T-helper 1 cell treated with Interleukin-12 subunit alpha and Interleukin-12 subunit beta and Interleukin-4 antibody, amounts not matched to agents 30 μg/mL and 1 μg/mL, for 36 hours (primary cell): ENCODE results near the gene TMUB2.

Experiments
- H3K27ac Mint-ChIP-seq: one replicate; pipeline ENCODE4 v1.8.0; 2021; ENCODE audit warnings: mild to moderate bottlenecking, mixed read lengths
- H3K27me3 Mint-ChIP-seq: one replicate; pipeline ENCODE4 v1.8.0; 2021; ENCODE audit warnings: low read depth, mixed read lengths
- H3K36me3 Mint-ChIP-seq: one replicate; pipeline ENCODE4 v1.8.0; 2021; ENCODE audit warnings: low read depth, mixed read lengths
- H3K4me1 Mint-ChIP-seq: one replicate; pipeline ENCODE4 v1.8.0; 2021; ENCODE audit warnings: low read depth, mixed read lengths
- H3K4me3 Mint-ChIP-seq: one replicate; pipeline ENCODE4 v1.8.0; 2021; ENCODE audit warnings: mild to moderate bottlenecking, moderate library complexity, mixed read lengths
- H3K9me3 Mint-ChIP-seq: one replicate; pipeline ENCODE4 v1.8.0; 2021; ENCODE audit warnings: mixed read lengths

TMUB2 gene

DNA sequence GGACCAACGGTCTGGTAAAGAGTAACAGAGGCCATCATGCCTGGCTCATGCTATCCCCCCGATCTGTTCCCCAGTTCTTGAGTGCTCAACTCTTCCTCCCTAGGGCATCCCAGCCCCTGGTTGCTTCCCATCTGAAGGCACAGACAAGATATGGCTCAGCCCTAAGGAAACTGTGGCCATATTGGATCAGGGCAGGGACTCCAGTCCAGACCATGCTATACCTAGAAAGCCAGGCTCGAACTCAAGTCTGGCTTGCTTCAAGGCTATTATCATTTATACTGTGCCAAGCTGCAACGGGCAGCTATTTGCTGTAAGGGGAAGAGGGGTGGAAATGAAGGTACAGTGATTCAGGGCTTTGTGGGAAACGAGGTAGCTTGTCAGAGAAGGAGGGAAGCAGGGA lies 29.9 kb downstream of the TMUB2 start:
- peaks cover 39% of the 10 kb centered on the region for H3K4me1 Mint-ChIP-seq

DNA sequence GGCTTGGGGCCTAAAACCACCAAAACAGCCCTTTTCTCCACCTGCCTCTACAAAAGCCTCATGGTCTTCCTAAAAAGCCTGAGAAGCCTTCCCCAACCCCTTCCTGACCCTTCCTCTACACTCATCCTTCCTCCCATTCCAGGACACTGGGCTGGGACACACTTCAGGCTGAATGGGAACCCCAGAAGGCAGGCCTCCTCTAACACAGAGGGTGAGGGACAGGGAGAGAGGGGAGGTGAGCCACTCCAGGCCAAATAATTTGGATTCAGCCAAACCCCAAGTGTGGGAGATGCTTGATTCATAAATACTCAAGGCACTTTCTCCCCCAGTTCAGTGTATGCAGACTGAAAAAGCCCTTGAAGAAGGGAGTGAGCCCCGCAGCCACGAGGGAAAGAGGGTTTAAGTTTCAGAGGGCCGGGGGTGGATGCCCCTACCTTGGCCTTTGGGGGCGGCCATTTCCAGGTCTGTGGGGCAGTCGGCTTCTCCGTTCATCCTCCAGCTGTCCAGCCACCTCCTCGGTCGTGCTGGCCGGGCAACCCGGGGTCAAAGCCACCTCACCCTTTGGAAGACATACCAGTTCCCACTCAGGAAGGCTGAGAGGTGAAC lies 31.1 kb downstream of the TMUB2 start:
- H3K27me3 Mint-ChIP-seq: no peaks in the 10 kb centered on the region
- peak overlapping the region; percentile 90 for H3K4me3 Mint-ChIP-seq
- H3K9me3 Mint-ChIP-seq: no peaks in the 10 kb centered on the region
- H3K4me1 Mint-ChIP-seq: peaks cover 45% of the 10 kb centered on the region
- H3K36me3 Mint-ChIP-seq: peaks cover 50% of the 10 kb centered on the region
- H3K27ac Mint-ChIP-seq: peak overlapping the region; percentile 83

More for the DNA sequence above, 29.9 kb downstream of the TMUB2 start:
- Mint-ChIP-seq H3K9me3 (no peaks in the 10 kb centered on the region), H3K4me3 (peak overlapping the region; percentile 90), H3K27ac (peak overlapping the region; percentile 85), H3K36me3 (peaks cover 53% of the 10 kb centered on the region), H3K27me3 (no peaks in the 10 kb centered on the region)

DNA sequence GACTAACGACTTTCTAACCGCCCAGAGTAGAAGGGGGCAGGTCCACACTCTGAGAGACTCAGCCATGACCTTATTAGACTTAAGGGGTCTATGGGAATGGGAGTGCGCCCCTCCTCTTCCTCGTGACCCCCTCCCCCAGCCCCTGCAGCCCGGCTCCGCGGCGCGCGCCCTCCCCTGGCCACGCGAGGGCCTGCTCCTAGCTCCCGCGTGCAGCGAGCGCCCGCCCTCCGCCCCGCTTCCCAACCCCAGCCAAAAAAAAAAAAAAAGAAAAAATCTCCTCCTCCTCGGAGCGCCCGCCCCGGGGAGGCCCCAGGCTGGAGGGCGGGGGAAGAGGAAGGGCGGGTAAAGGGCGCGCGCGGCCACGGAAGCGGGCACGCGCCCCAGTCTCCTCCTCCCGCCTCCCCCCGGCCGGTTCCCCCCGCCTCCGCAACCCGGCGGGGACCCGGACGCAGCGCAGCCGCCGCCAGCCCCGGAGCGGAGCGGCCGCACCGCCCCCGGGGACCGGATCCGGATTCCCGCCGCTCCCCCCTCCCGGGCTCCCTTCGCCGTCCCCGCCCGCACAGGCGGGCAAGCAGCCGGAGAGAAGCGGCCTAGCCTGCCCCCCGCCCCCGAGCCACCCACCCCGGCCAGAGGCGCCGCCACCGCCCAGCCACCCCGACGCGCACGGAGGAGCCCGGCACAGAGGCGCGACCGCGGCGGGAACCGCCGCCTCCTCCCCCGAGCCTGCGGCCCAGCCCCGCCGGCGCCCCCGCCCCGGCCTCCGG lies 31.8 kb downstream of the TMUB2 start:
- H3K27me3 Mint-ChIP-seq: peaks cover 3% of the 10 kb centered on the region
- peaks cover 43% of the 10 kb centered on the region for H3K36me3 Mint-ChIP-seq

DNA sequence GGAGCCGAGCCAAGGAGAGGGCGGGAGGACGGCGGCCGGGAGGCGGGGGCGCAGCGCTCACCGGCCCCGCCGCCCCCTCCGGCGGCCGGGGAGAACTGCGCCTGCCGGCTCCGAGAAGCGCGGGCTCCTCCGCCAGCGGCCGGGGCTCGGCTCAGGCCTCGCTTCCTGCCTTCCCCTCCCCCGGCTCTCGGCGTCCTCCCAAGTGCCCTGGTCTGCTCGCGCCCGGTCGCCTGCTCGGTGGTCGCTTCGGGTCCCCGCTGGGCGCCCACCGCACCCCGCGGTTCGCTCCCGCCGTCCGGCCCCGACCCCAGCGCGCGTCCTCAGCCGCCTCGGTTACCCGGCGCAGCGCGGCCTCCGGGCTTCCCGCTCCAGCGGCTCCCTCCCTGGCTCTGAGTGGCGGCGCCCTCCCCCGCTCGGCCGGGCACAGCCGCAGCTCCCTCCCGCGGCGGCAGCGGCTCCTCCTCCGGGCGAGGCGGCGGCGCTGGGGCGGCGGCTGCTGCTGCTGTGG lies 32.4 kb downstream of the TMUB2 start:
- Mint-ChIP-seq H3K4me3 (no peak overlapping the region), H3K9me3 (no peaks in the 10 kb centered on the region), H3K27me3 (peaks cover 6% of the 10 kb centered on the region), H3K27ac (no peak overlapping the region), H3K4me1 (peaks cover 35% of the 10 kb centered on the region), H3K36me3 (peaks cover 37% of the 10 kb centered on the region)

More for the DNA sequence above, 31.8 kb downstream of the TMUB2 start:
- H3K27ac Mint-ChIP-seq: peak overlapping the region; percentile 83
- H3K4me1 Mint-ChIP-seq: peaks cover 42% of the 10 kb centered on the region
- peak overlapping the region; percentile 90 for H3K4me3 Mint-ChIP-seq
- H3K9me3 Mint-ChIP-seq: no peaks in the 10 kb centered on the region

DNA sequence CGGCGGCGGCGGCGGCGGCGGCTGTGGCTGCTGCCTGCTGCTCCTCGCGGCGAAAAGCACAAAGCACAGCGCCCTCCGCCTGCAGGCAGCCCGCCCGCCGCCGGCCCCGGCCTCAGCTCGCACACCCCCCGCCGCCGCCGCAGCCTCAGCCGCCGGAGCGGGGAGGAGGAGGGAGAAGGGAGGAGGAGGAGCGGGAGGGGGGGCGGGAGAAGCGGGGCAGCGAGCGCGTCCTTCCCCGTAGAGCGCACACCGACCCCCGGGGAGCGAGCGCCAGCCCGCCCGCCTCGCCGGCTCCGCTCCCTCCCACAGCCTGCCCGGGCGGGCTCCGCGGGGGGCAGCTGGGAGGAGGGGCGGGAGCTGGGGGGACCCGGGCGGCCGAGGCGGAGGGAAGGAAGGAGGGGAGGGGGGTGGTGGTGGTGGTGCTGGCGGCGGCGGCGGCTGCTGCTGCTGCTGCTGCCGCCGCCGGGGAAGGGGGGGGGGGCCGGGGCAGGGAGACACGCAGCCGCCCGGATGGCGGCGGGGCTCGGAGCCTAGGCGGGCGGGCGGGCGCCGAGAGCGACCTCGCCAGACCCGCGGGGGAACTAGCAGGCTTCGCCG lies 32.9 kb downstream of the TMUB2 start, which contains the start of gene UBTF:
Gene UBTF (minus strand): TSS at position 60 of the 597 bp plus-strand sequence. CDS start 1,446 bp downstream, outside the sequence.
- Mint-ChIP-seq H3K9me3 (no peaks in the 10 kb centered on the region), H3K4me1 (peaks cover 34% of the 10 kb centered on the region), H3K4me3 (peak within 1 kb of the TSS; percentile 90), H3K27me3 (peaks cover 6% of the 10 kb centered on the region), H3K27ac (peak within 1 kb of the TSS; percentile 91), H3K36me3 (peaks cover 31% of the 10 kb centered on the region)

DNA sequence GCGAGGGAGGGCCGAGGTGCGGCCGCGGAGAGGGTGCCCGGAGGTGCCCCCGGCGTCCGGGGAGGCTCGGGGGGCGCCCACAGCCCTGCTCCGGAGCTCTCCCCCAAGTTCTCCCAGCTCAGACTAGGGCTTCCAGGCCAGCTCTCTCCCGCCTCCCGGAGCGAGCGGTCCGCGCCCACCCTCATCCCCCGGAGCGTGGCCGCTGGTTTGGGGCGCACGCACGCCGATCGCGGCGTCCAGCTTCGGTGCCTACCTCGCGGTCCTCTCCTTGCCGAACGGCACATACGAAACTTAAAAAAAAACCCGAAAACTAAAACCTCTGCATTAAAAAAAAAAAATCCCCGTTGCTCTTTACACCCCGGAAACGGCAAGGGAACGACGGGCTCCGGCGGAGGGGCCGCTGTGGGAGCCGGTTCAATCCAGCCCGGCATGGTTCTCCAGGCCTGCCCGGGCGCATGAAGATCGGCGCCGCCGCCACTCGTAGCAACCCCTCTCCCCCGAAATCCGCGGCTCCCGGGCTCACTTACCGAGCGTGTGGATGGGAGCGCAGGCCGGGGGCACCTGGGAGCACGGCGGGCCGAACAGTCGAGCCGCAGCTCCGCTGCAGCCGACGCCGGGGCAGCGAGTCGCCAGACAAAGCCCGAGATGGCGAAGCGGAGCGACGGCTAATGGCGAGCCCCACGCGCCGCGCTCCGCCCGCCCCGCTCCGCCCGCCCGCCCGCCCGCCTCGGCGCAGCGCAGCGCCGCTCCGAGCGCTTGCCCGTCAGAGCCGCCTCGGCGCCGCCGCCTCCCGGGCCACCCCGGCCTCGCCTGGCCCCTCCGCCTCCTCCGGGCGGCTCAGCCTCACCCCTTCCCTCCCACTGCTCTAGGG lies 33.7 kb downstream of the TMUB2 start:
- H3K4me3 Mint-ChIP-seq: peak overlapping the region; percentile 91
- peaks cover 28% of the 10 kb centered on the region for H3K4me1 Mint-ChIP-seq
- peak overlapping the region; percentile 91 for H3K27ac Mint-ChIP-seq

DNA sequence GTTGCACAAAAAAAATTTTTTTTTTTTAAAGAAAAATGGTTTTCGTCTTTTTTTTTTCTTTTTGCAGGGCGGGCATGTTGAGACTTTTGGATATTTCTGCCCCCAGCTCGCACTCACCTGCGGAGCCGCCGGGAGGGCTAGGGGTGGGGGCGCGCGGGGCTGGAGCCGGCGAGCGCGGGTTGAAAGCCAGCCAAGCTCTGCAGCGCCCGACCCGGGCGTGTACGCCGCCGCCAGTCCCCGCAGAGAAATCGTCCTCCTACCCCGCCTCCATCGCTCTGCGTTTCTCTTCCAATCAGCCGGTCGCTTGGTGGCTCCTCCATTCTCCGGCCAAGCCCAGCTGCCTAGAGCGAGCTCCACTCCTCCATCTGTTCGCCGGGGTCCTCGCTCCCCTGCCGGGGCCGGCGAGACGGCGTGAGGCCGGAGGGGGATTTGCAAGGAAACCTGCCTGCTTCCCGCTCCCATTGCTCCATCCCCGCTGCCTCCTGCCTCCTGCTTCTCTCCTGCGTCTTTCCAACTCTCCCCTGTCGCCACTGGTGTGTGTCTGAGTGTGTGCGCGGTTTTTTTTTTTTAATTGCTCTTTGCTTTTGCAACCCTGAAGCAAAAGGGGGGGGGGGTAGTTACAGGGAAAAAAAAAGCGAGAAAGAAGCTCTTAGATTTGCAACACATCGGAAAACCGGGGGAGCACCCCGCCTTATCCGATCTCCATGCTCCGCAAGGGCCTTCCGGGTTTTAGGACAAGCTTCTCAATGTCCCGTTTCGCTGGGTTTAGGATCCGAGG lies 34.5 kb downstream of the TMUB2 start:
- peaks cover 16% of the 10 kb centered on the region for H3K36me3 Mint-ChIP-seq
- peak overlapping the region; percentile 91 for H3K4me3 Mint-ChIP-seq
- H3K4me1 Mint-ChIP-seq: peaks cover 20% of the 10 kb centered on the region
- H3K27me3 Mint-ChIP-seq: peaks cover 6% of the 10 kb centered on the region
- peak overlapping the region; percentile 91 for H3K27ac Mint-ChIP-seq
- no peaks in the 10 kb centered on the region for H3K9me3 Mint-ChIP-seq

More for the DNA sequence above, 33.7 kb downstream of the TMUB2 start:
- H3K27me3 Mint-ChIP-seq: peaks cover 6% of the 10 kb centered on the region
- peaks cover 25% of the 10 kb centered on the region for H3K36me3 Mint-ChIP-seq
- H3K9me3 Mint-ChIP-seq: no peaks in the 10 kb centered on the region

DNA sequence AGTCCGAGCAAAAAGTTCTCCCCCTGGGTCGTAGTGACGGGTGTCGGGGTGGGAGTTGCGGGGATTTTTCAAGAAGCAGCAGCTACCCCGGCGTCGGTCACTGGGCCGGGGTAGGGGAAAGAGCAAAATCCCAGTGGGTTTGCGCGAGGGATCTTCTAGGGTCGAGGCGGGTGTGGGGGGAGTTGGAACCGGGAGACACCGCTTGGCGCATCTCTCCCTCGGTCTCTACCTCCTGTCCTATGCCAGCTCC lies 35.0 kb downstream of the TMUB2 start:
- H3K9me3 Mint-ChIP-seq: no peaks in the 10 kb centered on the region
- H3K4me1 Mint-ChIP-seq: peaks cover 16% of the 10 kb centered on the region
- H3K27ac Mint-ChIP-seq: peak overlapping the region; percentile 91
- H3K27me3 Mint-ChIP-seq: peaks cover 6% of the 10 kb centered on the region
- peaks cover 11% of the 10 kb centered on the region for H3K36me3 Mint-ChIP-seq
- peak overlapping the region; percentile 91 for H3K4me3 Mint-ChIP-seq

DNA sequence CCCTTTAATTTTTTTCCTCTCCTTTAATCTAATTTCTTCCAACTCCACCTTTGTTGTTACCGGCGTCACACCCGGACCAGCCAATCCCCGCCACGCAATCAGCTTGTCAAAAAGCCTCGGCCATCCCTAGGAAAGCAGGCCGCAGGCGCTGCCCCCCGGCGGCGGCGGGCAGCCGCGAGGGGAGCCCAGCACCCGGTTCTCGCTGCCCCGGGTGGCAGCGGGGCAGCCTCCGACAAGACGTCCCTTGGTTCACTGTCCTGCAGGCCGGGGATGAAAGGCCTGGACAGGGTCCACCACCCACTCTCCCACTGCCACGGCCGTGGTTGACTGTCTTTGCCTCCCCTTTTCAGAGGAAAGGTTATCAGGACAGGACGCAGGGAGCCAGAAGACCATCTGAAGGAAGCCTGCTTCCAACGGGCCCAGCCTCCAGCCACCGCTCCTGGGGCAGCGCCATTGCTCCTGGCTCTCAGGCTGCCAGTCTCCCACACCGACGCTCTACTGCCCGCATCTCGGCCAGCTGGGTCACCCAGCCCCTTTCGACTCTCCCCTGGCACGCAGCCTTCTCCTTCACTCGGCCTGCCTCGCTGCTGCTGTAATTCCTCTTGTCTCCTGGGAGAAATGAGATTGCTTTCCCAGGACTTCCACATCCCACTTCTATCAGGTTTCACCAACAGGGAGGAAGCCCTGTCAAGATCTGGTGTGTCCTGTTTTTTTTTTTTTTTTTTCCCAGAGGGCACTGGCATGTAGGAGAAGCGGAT lies 35.5 kb downstream of the TMUB2 start:
- H3K27ac Mint-ChIP-seq: peak overlapping the region; percentile 91
- peaks cover 6% of the 10 kb centered on the region for H3K27me3 Mint-ChIP-seq
- peaks cover 7% of the 10 kb centered on the region for H3K36me3 Mint-ChIP-seq
- peak overlapping the region; percentile 91 for H3K4me3 Mint-ChIP-seq
- H3K4me1 Mint-ChIP-seq: peaks cover 12% of the 10 kb centered on the region
- H3K9me3 Mint-ChIP-seq: no peaks in the 10 kb centered on the region

DNA sequence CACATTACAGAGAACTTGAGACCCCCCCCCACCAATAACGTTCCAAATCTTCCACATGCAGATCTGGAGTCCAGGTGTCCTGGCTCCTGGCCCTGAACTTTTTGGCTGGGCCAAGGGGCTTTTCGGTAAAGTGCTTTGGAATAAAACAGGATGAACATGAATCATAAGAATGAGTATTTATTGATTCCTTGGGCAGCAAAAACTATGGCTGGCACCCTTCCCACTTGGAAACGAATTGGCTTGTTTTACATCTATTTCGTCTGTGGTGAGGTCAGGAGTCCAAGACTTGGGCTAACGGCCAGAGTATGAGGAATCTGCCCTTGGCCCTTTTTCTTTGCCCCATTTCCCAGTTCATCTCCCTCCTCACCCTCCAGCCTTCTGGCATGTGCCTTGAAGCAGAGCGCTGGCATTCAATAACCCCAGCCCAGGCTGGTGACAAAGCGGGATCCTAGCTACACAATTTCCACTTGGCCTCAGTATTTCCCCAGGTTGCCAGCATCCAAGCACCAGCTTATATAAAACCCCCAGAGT lies 36.8 kb downstream of the TMUB2 start:
- peaks cover 8% of the 10 kb centered on the region for H3K4me1 Mint-ChIP-seq
- peaks cover 3% of the 10 kb centered on the region for H3K36me3 Mint-ChIP-seq
- H3K27me3 Mint-ChIP-seq: peaks cover 6% of the 10 kb centered on the region
- H3K27ac Mint-ChIP-seq: no peak overlapping the region
- H3K9me3 Mint-ChIP-seq: no peaks in the 10 kb centered on the region
- no peak overlapping the region for H3K4me3 Mint-ChIP-seq

DNA sequence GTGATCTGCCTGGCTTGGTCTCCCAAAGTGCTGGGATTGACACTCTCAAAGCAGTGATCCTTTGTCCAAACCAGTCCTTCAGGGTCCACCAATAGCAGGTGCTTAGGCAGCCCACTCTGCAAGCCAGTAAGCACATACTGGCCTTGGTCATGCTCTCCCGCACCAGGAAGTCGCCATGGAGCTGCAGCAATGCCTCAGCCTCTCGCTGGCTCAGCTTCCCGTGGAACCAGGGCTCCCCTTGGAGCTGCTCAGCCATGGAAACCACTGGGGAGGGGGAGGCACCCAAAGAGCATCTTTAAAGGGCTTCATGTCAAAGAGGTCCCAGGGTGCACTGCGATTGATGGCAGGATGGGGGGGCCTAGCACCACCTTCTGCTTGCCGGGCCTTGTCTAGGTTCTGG lies 42.3 kb downstream of the TMUB2 start:
- no peaks in the 10 kb centered on the region for H3K9me3 Mint-ChIP-seq
- H3K4me1 Mint-ChIP-seq: no peaks in the 10 kb centered on the region
- H3K36me3 Mint-ChIP-seq: no peaks in the 10 kb centered on the region
- no peak overlapping the region for H3K4me3 Mint-ChIP-seq
- H3K27me3 Mint-ChIP-seq: no peaks in the 10 kb centered on the region
- H3K27ac Mint-ChIP-seq: no peak overlapping the region

DNA sequence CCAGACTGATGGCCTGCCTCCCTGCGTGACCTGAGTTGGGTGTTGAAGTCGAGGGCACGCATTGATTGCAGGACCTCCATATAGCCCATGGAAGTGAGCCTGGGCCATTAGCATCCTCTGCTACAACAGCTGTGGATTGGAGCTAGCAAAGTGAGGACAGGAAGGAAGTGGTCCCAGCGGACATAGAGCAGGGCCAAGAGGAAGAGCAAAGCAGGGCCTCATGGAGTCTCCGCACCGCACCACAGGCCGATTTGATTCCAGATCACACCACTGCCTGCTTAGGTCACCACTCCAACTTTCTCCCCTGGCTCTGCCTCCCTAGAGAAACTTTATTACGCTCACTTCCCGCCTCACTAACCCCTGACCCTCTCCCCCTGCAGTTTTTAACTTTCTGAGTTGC lies 43.4 kb downstream of the TMUB2 start:
- H3K9me3 Mint-ChIP-seq: no peaks in the 10 kb centered on the region
- peaks cover 3% of the 10 kb centered on the region for H3K4me1 Mint-ChIP-seq
- no peaks in the 10 kb centered on the region for H3K36me3 Mint-ChIP-seq
- H3K4me3 Mint-ChIP-seq: no peak overlapping the region
- no peak overlapping the region for H3K27ac Mint-ChIP-seq
- H3K27me3 Mint-ChIP-seq: peaks cover 3% of the 10 kb centered on the region

DNA sequence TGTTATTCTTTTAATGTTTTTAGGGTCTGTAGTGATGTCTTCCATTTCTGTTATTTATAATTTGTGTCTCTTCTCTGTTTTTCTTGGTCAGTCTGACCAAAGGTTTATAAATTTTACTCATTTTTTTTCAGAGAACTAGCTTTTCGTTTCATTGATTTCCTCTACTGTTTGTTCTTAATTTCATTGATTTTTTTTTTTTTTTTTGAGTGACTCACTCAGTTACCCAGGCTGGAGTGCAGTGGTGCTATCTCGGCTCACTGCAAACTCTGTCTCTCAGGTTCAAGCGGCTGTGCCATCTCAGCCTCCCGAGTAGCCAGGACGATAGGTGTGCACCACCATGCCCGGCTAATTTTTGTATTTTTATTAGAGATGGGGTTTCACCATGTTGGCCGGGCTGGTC lies 45.3 kb downstream of the TMUB2 start:
- Mint-ChIP-seq H3K4me1 (peaks cover 5% of the 10 kb centered on the region), H3K4me3 (no peak overlapping the region), H3K27me3 (peaks cover 8% of the 10 kb centered on the region), H3K27ac (no peak overlapping the region), H3K9me3 (no peaks in the 10 kb centered on the region), H3K36me3 (no peaks in the 10 kb centered on the region)
